ENCODE data around the gene LARP1B. TPM values are rescaled to one million over a fixed set of nuclear protein-coding genes. Genes with fewer than 3 reads are reported as not detected.
"Not testable (repeated sequence)": the region's sequence is repeated elsewhere in the genome, so short reads cannot be mapped to it uniquely, and the experiment has no call there.

LARP1B gene
- total RNA-seq, 2 donors from 2014 or later, result 28.8 to 29.5 TPM

- not testable (repeated sequence) for DNase-seq
Measured at GRCh38 chr4:128054907-128055306, 6.2 kb upstream of the LARP1B start.

DNA sequence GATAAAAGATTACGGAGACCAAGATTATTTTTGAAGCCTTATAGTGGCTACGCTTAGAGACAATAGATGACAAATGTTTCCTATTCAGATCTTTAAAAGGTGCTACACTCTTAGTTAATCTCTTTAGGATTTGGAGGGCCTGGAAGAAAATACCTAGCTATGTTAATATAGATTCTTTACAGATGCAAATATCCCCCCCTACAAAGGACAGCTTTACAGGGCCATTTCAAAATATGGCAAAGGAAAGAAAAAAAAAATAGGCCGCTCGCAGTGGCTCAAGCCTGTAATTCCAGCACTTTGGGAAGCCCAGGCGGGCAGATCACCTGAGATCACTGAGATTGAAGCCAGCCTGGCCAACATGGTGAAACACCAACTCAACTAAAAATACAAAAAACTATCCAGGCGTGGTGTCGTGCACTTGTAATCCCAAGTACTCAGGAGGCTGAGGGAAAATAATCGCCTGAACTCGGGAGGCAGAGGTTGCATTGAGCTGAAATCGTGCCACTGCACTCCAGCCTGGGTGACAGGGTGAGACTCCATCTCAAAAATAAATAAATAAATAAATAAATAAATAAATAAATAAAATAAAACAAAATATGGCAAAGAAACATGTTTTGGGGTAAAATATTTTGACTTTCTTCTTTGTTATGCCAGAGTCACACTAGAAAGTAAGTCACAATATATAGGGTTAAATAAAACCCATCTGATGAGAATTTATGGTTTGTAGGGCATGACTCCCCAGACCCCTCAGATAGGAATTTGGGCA is 5.5 kb upstream of the LARP1B start:
- H3K27me3 ChIP-seq; H3K4me3 ChIP-seq; H3K9me3 ChIP-seq; H3K27ac ChIP-seq; DNase-seq; H3K4me1 ChIP-seq; H3K9ac ChIP-seq (ENCODE audit: low read depth in 2 of 2, low read length in 2 of 2); H3K36me3 ChIP-seq; intact Hi-C loops (cut with DNase I): not testable (repeated sequence)

More at GRCh38 chr4:128054907-128055306, 6.2 kb upstream of the LARP1B start:
- H3K27me3 ChIP-seq; H3K4me1 ChIP-seq; H3K9ac ChIP-seq (ENCODE audit: low read depth in 2 of 2, low read length in 2 of 2); H3K9me3 ChIP-seq; H3K4me3 ChIP-seq; H3K27ac ChIP-seq; intact Hi-C loops (cut with DNase I); H3K36me3 ChIP-seq: not testable (repeated sequence)

- no peak overlapping the region for H3K27ac ChIP-seq
- no peak for DNase-seq
- no peak overlapping the region for H3K4me3 ChIP-seq
- H3K4me1 ChIP-seq, result no peaks in the 10 kb centered on the region
- no peak overlapping the region for H3K9ac ChIP-seq (ENCODE audit: low read depth in 2 of 2, low read length in 2 of 2)
- H3K27me3 ChIP-seq, result no peaks in the 10 kb centered on the region
- H3K36me3 ChIP-seq, result no peaks in the 10 kb centered on the region
- H3K9me3 ChIP-seq, result no peaks in the 10 kb centered on the region
- TF ChIP-seq CTCF (IDR thresholded peaks at IDR 0.05), result no peak
- intact Hi-C loops (cut with DNase I), result no loop called here
Measured at GRCh38 chr4:128056396-128056795, 4.7 kb upstream of the LARP1B start.

- H3K27ac ChIP-seq, result peak overlapping the region; percentile 97
- intact Hi-C loops (cut with DNase I), result loop anchor here (5.0 kb wide), 2 partner anchors 88 to 227 kb away; partner anchors contain the start of gene PGRMC2
- no peaks in the 10 kb centered on the region for H3K27me3 ChIP-seq
- DNase-seq, result no peak
- H3K36me3 ChIP-seq, result no peaks in the 10 kb centered on the region
- no peaks in the 10 kb centered on the region for H3K9me3 ChIP-seq
- no peak for TF ChIP-seq CTCF (IDR thresholded peaks at IDR 0.05)
- peak overlapping the region; percentile 87 for H3K4me3 ChIP-seq
- H3K4me1 ChIP-seq, result peaks cover 6% of the 10 kb centered on the region
- H3K9ac ChIP-seq (ENCODE audit: low read depth in 2 of 2, low read length in 2 of 2), result peak overlapping the region; percentile 77 to 78
Measured at GRCh38 chr4:128060121-128060698, 902 bp upstream of the LARP1B start.

GRCh38 chr4:128061566-128062536 is 739 bp downstream of the LARP1B start:
- H3K36me3 ChIP-seq, result no peaks in the 10 kb centered on the region
- H3K9me3 ChIP-seq, result no peaks in the 10 kb centered on the region
- peak overlapping the region; percentile 97 for H3K27ac ChIP-seq
- intact Hi-C loops (cut with DNase I), result loop anchor here (5.0 kb wide), 2 partner anchors 90 to 225 kb away; partner anchors contain the start of gene PGRMC2
- peak overlapping the region; percentile 77 to 88 for H3K9ac ChIP-seq (ENCODE audit: low read depth in 2 of 2, low read length in 2 of 2)
- TF ChIP-seq CTCF (IDR thresholded peaks at IDR 0.05), result no peak
- H3K4me1 ChIP-seq, result peaks cover 6% of the 10 kb centered on the region
- no peaks in the 10 kb centered on the region for H3K27me3 ChIP-seq
- peak; percentile 87 for DNase-seq
- H3K4me3 ChIP-seq, result peak overlapping the region; percentile 87

- DNase-seq; H3K27ac ChIP-seq; H3K4me3 ChIP-seq; H3K36me3 ChIP-seq; intact Hi-C loops (cut with DNase I); H3K4me1 ChIP-seq; H3K27me3 ChIP-seq; H3K9ac ChIP-seq (ENCODE audit: low read depth in 2 of 2, low read length in 2 of 2); H3K9me3 ChIP-seq: not testable (repeated sequence)
Measured at GRCh38 chr4:128066453-128066820, 5.3 kb downstream of the LARP1B start.

Data from colonic mucosa (tissue), 4 donors.